ENCODE results near the gene MED29.

DNA sequence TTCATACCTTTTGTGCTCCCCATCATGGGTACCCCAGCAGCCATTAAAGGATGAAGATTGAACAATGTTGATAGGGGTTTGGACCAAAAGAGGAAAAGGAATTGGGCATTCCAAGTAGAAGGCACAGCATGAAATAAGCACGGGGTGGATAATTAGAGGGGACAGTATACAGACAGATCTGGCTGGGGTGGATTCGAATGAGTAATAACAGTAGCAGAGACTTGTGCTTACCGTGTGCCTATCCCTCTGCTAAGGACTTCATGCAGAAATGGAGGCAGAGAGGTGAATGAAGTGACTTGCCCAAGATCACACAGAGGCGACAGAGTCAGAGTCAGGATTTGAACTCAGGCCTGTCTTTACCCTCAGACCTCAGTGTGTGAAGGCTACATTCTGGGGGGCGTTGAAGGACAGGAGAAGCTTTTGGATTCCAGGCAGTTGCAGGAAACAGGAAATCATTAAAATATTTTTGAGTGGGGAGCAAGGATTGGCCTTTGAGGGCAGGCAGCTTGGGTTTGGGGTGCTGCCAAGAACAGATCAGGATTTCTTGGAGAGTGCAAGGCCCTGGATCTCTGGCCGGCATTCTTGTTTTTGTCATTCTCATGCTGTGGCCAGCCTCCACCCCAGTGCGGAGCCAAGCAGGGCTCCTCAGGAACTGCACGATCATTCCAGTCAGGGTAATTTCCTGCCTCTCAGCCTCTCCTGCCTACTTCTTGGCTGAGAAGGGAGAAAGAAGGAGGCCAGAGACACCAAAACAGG lies 19.0 kb upstream of the MED29 start:
- TF ChIP-seq, protein P1, sequence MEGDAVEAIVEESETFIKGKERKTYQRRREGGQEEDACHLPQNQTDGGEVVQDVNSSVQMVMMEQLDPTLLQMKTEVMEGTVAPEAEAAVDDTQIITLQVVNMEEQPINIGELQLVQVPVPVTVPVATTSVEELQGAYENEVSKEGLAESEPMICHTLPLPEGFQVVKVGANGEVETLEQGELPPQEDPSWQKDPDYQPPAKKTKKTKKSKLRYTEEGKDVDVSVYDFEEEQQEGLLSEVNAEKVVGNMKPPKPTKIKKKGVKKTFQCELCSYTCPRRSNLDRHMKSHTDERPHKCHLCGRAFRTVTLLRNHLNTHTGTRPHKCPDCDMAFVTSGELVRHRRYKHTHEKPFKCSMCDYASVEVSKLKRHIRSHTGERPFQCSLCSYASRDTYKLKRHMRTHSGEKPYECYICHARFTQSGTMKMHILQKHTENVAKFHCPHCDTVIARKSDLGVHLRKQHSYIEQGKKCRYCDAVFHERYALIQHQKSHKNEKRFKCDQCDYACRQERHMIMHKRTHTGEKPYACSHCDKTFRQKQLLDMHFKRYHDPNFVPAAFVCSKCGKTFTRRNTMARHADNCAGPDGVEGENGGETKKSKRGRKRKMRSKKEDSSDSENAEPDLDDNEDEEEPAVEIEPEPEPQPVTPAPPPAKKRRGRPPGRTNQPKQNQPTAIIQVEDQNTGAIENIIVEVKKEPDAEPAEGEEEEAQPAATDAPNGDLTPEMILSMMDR (IDR thresholded peaks at IDR 0.05), result no peak
- TF ChIP-seq POLR2A (IDR thresholded peaks at IDR 0.05), result no peak

Measured in Peyer's patch (tissue), 4 donors.